GM19395 (cell line): ENCODE measurements around the gene KIAA0586.
"Not testable (repeated sequence)": the region's sequence is repeated elsewhere in the genome, so short reads cannot be mapped to it uniquely, and the experiment has no call there.

ENCODE experiments used
- ATAC-seq: cut with Tn5 transposase; IDR thresholded peaks from one replicate; pipeline ENCODE4 v1.9.1; 2021; ENCODE audit warnings: mild to moderate bottlenecking, moderate library complexity; ENCODE audit not compliant: unreplicated experiment

Gene KIAA0586

DNA sequence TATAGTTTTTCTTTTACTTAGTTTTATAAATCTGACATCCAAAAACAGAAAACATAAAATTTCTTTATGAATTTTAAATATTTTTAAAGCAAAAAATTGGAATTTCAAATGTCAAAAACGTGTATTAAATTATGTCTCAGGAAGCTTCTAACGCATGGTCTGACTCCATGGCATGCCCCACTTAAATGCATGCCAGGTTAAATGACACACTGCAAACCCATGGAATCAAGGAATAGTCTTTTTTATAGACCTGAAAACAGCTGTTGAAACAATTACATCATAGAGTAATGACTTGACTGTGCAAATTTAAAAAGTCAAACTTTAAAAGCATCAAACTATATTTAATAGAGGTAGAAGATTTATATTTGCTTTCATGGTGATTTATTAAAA, 114.1 kb downstream of the KIAA0586 start:
- no peak for ATAC-seq

DNA sequence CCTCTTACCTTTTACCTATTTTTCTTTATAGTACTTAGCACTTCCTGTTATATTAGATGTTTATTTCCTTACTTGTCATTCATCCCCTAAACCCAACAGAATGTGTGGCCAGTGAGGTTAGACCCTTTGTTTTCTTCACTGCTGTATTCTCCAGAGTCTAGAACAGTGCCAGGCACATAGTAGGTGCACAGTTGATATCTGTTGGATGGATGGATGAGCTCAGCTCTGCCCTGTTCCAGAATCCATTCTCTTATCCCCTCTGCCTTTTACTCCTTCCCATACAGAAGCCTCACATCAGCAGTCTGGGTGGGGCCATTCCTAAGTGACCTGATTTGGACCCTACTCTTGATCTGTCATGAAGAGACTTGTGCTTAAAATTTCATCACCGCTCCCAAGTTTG, 115.7 kb downstream of the KIAA0586 start:
- ATAC-seq = no peak

DNA sequence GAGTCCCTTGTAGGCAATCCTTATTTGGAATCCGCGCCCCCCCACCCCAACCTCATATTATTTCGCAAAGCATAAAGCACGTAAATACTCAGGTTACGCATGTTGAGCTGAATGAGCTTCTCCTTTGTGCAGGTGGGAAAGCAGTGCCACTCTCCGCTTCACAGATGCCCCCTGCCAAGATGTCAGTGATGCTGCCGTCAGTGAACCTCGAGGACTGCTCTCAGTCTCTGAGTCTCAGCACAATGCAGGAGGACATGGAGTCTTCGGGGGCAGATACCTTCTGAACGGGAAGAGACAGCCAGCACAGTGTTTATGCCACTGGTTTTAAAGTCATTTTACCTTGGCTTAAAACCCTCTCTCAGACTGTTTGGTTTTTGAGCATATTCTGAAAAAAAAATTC, 120.1 kb downstream of the KIAA0586 start:
- no peak for ATAC-seq

DNA sequence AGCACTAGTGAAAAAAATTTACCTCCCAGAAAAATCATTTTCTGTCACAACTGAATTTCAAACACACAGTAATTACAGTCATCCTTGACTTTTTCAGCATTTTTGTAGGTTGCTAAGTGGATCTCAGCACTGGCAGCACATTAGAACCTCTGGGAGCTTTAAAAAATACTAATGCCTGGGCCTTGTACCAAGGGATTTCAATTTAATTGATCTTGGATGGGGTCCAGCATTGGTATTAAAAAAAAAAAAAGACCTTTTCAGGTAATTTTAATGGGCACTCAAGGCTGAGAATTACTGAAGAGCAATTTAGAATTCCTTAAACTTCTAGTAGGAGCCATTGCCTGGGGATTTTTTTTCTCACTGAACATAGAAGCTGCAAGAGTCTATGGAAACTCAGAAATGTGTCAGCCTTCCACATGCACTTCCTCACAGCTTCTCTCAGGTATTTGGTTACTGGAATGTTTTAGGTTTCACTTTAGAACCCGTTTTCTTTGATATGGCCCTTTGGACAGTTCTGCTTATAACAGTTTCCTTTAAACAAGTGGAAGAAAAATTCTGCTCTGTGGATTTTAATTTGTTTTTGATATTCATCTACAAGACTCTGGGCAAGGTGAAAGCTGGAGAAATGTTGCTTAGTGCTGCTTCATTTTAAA, 121.7 kb downstream of the KIAA0586 start:
- ATAC-seq = no peak

DNA sequence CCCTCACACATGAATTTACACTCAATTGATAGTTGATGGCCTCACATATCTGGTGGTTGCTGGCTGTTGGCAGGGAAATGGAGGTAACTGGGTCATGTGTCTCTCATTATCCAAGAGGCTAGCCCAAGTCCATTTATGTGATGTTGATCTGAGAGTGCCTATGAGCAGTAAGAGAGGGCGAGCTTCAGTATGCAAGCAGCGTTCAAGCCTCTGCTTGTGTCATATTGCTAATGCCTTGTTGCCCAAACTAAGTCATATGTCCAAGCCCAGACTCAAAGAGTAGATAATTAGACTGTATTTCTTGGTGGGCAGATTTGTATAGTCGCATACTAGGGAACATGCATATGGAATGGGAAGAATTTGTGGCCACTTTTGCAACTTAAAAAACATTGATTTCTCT, 126.4 kb downstream of the KIAA0586 start:
- no peak for ATAC-seq

DNA sequence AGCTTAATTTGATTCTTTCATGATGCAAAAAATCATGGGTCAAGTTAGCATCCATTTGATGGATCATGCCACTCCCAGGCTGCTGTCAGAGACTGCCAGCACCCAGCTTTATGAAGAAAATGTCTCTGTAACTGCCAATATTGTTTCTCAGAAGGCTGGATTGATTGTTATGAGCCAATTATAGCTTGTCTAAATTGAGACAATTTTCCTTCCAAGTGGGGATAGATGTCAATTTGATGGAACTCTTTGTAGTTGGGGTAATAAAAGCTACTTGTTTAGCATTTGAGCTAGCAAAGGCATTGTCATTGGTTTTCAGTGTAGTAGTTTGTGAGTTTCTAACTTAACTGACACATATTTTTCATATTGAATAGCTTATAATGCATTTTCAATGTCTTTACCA, 128.1 kb downstream of the KIAA0586 start:
- no peak for ATAC-seq

DNA sequence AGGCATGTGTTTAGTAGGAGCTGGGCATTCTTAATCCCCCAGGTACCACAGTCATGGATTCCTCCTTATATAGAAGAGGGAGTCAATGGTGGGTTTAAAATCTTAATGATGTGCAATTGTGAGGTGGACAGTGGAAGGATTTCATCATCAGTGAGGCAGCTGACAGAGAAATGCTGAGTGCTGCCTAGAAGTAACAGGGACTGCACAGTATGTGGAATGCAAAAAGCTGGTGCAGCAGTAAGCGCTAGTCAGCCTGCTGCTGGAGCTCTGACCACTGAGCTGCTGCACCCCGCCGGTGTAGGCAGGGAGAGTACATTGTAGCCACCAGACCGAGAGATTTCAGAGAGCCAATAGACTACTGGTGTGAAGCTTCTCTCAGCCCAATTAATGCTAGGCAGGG, 129.7 kb downstream of the KIAA0586 start:
- ATAC-seq = no peak

DNA sequence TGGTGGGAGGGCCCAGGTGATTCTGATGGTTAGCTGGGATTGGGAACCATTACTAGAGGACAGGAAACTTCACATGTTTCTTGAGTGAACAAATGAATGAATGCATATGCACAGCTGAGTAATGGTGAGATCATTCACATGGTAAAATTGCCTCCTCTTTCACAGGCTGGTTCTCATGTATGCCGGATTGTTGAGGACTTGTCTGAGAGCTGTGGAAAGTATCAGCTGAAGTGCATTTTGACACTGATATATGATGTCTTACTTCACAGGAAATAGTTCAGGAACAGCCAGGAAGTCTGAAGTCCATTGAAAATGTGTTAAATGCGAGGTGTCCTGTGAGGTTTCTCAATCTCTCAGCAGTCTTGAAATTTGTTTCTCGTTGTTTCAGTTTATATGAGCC, 132.7 kb downstream of the KIAA0586 start:
- ATAC-seq = no peak

DNA sequence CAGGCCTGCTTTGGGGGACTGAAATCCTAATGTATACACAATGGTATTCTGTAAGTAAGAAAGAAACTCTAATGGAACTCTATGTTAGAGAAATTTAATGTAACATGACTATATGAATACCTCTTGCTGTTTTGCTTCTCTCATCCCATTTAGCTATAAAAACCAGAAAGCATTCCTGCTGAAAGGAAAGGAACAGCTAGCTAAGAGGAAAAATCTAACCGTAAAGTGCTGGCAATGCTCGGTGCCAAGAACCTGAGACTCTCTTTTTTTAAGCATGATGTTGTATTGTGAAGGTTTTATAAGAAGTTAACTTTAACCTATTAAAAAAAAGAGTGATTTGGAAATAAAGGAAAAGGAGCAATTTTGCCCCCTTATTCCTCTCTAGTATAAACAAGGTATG, 134.6 kb downstream of the KIAA0586 start:
- ATAC-seq = no peak

DNA sequence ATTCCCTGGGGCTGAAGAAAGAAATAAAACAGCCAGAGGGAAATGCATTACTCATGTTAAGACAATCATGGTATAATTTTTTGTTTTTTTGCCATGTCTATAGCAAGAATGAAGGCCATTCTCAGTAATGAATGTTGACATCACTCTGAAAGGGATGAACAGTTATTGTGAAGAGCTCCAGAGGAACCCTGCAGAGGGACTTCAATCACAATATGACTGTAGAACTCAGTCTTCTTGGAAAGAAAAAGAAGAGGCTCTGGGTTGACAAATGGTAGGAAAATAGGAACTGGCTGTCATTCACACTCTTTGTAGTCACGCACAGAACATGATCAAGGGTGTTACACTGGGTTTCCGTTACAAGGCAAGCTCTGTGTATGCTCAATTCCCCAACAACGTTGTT, 136.5 kb downstream of the KIAA0586 start:
- ATAC-seq = no peak

DNA sequence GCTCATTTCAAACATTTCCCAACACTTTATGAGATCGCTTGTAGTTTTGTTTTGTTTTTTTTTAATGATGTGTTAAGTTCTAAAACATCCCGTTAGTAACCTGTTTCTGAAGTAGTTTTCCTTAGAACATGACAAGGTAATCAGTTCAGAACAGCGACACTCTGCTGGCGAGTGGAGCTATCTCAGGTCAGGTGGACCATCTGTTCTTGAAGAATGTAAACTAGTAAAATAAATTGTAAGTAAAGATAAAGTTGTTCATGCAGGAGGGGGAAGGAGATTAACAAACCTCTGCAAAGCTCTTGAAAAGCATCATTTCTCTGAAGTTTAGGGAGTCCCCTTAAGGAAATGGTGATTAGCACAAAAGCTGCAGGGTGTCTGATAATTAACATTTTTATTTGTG, 138.3 kb downstream of the KIAA0586 start:
- ATAC-seq = no peak

DNA sequence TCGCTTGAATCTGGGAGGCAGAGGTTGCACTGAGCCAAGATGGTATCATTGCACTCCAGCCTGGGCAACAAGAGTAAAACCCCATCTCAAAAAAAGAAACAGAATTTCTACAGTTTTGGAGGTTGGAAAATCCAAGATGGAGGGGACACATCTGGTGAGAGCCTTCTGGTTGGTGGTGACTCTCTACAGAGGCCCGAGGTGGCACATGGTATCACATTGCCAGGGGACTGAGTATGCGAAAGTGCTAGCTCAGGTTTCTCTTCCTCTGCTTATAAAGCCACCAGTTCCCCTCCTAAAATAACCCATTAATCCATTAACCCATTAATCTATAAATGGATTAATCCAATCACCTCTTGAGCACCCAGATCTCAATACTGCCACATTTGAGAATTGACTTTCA, 139.5 kb downstream of the KIAA0586 start:
- ATAC-seq = no peak

DNA sequence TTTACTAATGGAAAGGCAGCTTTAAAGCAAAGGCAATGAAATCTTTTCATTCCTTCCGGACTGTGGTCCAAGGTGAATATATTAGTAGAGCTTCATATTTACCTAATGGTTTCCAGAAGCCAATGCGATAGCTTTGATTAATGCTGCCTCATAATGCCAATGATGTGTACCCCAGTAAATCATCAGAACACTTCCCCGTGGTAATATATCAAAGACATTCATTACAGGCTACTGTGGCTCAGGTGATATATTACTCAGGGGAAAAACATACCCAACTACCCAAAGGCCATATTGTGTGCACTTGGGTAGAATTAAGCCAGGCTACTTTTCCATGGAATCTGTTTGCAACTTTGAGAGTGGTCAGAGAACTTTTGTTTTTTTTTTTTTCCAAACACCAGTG, 140.8 kb downstream of the KIAA0586 start:
- no peak for ATAC-seq

DNA sequence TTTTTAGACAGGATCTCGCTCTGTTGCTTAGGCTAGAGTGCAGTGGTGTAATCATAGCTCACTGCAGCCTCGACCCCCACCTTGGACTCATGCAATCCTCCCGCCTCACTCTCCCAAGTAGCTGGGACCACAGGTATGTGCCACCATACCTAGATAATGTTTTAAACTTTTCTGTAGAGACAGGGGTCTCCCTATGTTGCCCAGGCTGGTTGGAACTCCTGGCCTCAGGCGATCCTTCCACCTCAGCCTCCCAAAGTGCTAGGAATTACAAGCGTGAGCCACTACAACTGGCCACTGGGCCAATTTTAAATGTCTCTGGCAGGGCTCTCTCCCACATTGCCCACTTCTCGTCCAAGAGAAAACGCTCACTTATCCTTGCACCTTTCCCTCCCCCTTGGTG, 143.7 kb downstream of the KIAA0586 start:
- ATAC-seq = no peak

DNA sequence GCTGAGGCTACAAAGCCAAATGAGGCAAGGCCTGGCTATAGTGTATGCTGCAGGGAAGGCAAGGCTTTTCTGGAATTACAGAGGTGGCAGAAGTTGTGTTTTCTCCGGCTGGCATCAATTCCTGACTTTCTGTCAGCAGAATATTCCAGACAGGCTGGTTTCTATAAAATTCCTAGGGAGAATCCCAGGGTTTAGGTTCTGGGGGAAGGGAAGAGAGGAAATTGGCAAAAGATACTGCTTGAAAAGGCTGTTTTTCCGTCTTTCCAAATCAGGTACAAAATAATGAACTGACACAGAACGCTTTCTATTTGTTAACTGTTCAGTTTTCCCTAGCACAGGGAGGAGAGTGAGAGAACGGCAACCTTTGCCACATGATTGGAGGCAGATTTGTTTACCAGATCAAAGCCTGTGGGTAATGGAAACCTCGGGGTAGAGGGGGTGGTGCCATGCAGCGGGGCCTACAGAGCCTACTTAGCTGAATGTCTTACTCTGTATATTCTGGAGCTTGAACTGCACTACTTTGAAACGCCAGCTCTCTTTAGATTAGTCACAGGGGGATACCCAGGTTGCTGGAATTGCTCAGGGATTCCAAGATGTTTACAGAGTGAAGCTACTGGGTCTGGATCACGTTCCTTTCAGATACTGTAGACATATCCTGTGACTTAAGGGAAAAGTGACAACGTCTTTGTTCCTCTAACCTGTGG, 144.4 kb downstream of the KIAA0586 start:
- ATAC-seq = no peak

DNA sequence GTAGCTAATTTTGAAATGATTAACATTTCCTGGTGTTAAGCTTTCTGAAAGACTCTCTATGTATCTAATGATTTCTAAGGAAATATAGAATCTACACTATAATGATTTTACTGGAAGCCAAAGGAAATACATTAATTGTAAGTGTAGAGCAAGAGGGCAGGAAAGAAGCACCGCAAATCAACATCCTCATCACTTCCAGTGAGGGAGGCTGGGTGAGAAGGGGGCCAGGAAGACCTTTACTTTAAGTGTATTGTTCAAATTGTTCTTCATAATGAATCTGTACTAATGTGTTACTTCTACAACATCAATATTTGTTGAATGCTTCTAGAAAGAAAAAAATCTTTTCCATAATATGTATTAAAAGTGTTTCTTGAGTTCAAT, 144.9 kb downstream of the KIAA0586 start:
- no peak for ATAC-seq

DNA sequence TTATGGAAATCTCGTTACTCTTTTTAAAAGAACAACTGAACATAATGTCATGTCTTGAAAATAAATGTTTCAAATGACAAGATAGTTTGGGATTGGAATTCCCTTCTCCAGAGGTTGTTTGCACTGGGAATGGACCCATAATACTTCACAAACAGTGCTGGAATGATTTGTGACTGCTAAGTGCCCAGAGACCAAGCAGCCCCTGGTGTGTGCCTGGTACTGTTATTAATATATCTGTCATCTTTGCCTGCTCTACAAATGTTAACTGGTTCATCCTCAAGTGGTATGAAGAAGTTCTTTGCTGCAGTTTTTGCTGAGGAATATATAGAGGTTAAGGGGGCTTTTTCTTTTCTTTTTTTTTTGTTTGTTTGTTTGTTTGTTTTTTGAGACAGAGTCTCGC, 145.3 kb downstream of the KIAA0586 start:
- ATAC-seq = no peak

DNA sequence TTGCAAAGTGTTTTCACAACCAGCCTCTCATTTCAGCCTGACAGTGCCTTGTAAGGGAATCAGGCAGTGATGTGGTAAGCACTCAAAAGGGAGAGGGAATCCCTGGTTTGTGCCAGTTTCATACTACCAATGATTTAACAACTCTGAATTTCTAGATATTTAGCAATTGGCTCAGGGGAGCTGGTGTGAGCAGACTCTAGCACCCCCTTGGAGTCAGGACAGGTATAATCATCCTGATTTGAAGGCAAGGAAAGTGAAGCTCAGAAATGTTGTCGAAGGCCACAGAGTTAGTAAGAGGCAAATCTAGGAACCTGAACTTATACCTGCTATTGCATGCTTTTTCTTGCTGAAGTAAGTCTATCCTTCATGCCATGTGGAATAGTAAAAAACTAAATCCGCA, 147.1 kb downstream of the KIAA0586 start:
- no peak for ATAC-seq

DNA sequence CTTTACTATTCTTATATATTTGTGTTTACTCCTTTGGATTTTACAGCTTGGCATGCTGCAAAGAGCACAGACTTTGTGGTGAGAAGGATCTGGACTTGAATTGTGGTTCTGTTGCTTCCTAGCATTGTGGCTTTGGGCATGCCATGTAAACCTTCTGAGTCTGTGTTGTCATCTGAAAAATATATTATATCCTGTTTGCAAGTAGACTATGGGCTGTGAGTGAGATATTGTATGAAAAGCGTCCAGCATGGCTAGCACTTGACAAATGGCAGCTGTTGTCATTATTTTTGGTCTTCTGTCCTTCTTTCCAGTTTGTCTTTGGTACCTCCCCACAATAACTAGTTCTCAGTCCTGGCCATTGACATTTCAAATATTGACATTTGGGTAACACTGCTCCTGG, 148.4 kb downstream of the KIAA0586 start:
- ATAC-seq = no peak

DNA sequence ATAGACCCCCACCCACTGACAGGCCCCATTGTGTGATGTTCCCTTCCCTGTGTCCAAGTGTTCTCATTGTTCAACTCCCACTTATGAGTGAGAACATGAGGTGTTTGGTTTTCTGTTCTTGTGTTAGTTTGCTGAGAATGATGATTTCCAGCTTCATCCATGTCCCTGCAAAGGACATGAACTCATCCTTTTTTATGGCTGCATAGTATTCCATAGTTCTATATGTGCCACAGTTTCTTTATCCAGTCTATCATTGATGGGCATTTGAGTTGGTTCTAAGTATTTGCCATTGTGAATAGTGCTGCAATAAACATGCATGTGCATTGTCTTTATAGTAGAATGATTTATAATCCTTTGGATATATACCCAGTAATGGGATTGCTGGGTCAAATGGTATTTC, 152.5 kb downstream of the KIAA0586 start:
- ATAC-seq = not testable (repeated sequence)

DNA sequence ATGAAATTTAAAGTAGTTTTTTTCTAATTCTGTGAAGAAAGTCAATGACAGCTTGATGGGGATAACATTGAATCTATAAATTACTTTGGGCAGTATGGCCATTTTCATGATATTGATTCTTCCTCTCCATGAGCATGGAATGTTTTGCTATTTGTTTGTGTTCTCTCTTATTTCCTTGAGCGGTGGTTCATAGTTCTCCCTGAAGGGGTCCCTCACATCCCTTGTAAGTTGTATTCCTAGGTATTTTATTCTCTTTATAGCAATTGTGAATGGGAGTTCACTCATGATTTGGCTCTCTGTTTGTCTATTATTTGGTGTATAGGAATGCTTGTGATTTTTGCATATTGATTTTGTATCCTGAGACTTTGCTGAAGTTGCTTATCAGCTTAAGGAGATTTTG, 153.9 kb downstream of the KIAA0586 start:
- ATAC-seq = not testable (repeated sequence)

DNA sequence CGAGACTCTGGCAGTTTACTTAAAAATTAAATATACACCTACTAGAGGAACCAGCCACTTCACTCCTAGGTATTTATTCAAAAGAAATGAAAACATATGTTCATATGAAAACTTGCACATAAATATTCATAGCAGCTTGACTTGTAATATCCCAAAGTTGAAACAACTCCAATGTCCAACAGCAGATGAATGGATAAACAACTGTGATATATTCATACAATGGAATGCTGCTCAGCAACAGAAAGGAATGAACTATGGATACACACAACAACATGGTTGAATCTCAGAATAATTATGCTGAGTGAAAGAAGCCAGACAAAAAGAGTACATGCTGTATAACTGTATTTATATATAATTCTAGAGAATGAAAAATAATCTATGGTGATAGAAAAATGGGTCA, 156.9 kb downstream of the KIAA0586 start:
- ATAC-seq = no peak

DNA sequence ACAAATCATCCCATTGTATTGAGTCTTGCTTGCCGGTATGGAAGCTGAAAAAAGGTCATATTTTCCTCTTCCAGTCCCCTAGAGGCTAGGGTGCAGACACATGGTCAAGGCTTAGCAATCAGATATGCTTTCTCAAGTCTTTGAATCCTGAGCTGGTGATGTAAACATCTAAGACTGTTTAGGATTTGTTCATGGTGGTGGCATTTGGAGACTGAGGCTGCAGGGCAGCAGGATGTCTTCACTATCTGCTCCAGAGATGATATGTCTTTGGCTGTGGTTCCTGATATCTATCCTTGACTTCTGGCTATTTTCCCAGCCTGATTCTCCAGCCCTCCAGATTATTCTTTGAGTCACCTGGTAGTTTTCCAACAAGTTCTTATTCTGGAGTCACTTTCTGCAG, 159.8 kb downstream of the KIAA0586 start:
- no peak for ATAC-seq
